Motor neuron (in vitro differentiated cells): ENCODE measurements around the gene BBS2. TPM values are rescaled to one million over a fixed set of nuclear protein-coding genes. Genes with fewer than 3 reads are reported as not detected.

Source experiments
- total RNA-seq, 8 experiments: library from RNA; unstranded; fragments of 300-600 nt; gene quantifications; 2 replicates each; pipeline versions ENCODE4 v1.2.3 to v1.2.4, GENCODE V29; 2022

BBS2 gene
- total RNA-seq, 8 experiments from 2014 or later: 31.8 to 107 (median 45.7) TPM

Other genes starting within 250 kb of the BBS2 start
- 100 to 1,000 TPM in 1 of 8 experiments, 10 to 100 TPM in 7; 49.1 to 165 (median 60.1) TPM for gene AMFR, start 94.5 kb downstream of the BBS2 start, total RNA-seq
- gene NUDT21, start 68.7 kb downstream of the BBS2 start, total RNA-seq: 100 to 1,000 TPM in 4 of 8 experiments, 10 to 100 TPM in 4; 32.7 to 149 (median 109) TPM
- gene OGFOD1, start 68.5 kb downstream of the BBS2 start, total RNA-seq: 10 to 100 TPM; 20.9 to 59.0 (median 33.8) TPM
- not detected for gene MT4, start 45.0 kb upstream of the BBS2 start, total RNA-seq
- gene MT3, start 69.5 kb upstream of the BBS2 start, total RNA-seq: 10 to 100 TPM in 2 of 8 experiments, 1 to 10 TPM in 3, not detected in 3; 1.9 to 16.9 (median 8.7) TPM
- gene MT2A, start 88.6 kb upstream of the BBS2 start, total RNA-seq: 100 to 1,000 TPM in 3 of 8 experiments, 10 to 100 TPM in 2, 1 to 10 TPM in 3; 4.5 to 313 (median 43.5) TPM
- gene MT1E, start 105.8 kb upstream of the BBS2 start, total RNA-seq: 10 to 100 TPM in 3 of 8 experiments, 1 to 10 TPM in 5; 1.1 to 96.8 (median 4.4) TPM
- gene MT1M, start 112.6 kb upstream of the BBS2 start, total RNA-seq: 1 to 10 TPM in 1 of 8 experiments, under 1 TPM in 3, not detected in 4; 0.25 to 1.5 (median 0.46) TPM
- 1 to 10 TPM in 1 of 8 experiments, not detected in 7; 3.0 TPM for gene MT1A, start 118.6 kb upstream of the BBS2 start, total RNA-seq
- gene MT1B, start 131.9 kb upstream of the BBS2 start, total RNA-seq: not detected
- 100 to 1,000 TPM in 1 of 8 experiments, 10 to 100 TPM in 3, 1 to 10 TPM in 3, not detected in 1; 1.8 to 156 (median 11.3) TPM for gene MT1F, start 137.9 kb upstream of the BBS2 start, total RNA-seq
- gene MT1G, start 148.0 kb upstream of the BBS2 start, total RNA-seq: 100 to 1,000 TPM in 1 of 8 experiments, 1 to 10 TPM in 6, under 1 TPM in 1; 0.54 to 432 (median 3.5) TPM
- 1 to 10 TPM in 1 of 8 experiments, under 1 TPM in 1, not detected in 6; 0.66 to 9.9 TPM for gene MT1H, start 149.8 kb upstream of the BBS2 start, total RNA-seq
- 1,000 to 10,000 TPM in 1 of 8 experiments, 10 to 100 TPM in 7; 21.9 to 1,765 (median 42.9) TPM for gene MT1X, start 162.4 kb upstream of the BBS2 start, total RNA-seq
- 100 to 1,000 TPM in 2 of 8 experiments, 10 to 100 TPM in 6; 48.6 to 123 (median 95.5) TPM for gene NUP93, start 210.1 kb upstream of the BBS2 start, total RNA-seq